ENCODE measurements around the gene ACTL7A. TPM values are rescaled to one million over a fixed set of nuclear protein-coding genes. Genes with fewer than 3 reads are reported as not detected.
"Not testable (repeated sequence)": the region's sequence is repeated elsewhere in the genome, so short reads cannot be mapped to it uniquely, and the experiment has no call there.

ACTL7A gene
- total RNA-seq, 1 experiment from 2014 or later: not detected

DNA sequence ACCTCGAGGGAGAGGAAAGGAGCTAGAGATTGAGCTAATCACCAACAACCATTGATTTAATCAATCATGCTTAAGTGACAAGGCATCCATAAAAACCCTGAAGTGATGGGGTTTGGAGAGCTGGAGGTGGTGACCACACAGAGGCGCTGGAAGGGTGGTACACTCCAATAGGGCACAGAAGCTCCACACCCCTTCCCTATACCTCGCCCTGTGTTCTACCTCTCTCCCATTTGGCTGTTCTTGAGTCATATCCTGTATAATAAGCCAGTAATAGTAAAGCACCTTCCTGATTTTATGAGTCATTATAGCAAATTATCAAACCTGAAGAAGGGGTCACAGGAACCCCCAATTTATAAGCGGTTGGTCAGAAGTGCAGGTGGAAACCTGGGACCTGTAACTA lies 24.5 kb upstream of the ACTL7A start:
- no peak for DNase-seq (ENCODE audit: low read depth in 1 of 2, low spot score in 2 of 2)

DNA sequence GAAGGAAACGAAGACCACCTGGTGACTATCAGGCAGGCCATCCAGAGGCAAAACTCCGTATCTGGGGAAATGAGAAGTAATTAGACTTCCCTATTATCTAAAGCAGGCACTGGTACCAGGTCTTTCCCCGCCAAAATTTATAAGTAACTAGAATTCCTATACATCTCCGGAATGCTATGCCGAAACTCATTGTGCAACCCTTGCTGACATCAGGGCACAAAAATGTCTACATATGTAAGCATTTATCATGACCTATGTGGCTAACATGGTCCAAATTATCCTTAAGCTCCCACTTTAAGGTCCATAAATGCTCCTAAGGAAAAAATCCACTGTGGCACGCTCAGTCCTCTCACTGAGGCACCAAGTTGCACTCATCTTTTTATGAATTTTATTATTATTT lies 24.0 kb upstream of the ACTL7A start:
- Histone ChIP-seq H3K27me3 (replicated peaks) (0 out of 2 replicates have a peak, but pooled peaks cover 3% of the 10 kb centered on the region), H3K4me1 (replicated peaks) (no peaks in the 10 kb centered on the region), H3K9me3 (replicated peaks) (no peaks in the 10 kb centered on the region), H3K27ac (no peak overlapping the region), H3K4me3 (no peak overlapping the region), H3K36me3 (no peaks in the 10 kb centered on the region)
- no peak for DNase-seq (ENCODE audit: low read depth in 1 of 2, low spot score in 2 of 2)

More for the DNA sequence above, 24.5 kb upstream of the ACTL7A start:
- no peaks in the 10 kb centered on the region for H3K4me1 ChIP-seq (replicated peaks)
- H3K9me3 ChIP-seq (replicated peaks): no peaks in the 10 kb centered on the region
- H3K27me3 ChIP-seq (replicated peaks): 0 out of 2 replicates have a peak, but pooled peaks cover 3% of the 10 kb centered on the region
- no peak overlapping the region for H3K27ac ChIP-seq
- H3K4me3 ChIP-seq: no peak overlapping the region
- no peaks in the 10 kb centered on the region for H3K36me3 ChIP-seq

DNA sequence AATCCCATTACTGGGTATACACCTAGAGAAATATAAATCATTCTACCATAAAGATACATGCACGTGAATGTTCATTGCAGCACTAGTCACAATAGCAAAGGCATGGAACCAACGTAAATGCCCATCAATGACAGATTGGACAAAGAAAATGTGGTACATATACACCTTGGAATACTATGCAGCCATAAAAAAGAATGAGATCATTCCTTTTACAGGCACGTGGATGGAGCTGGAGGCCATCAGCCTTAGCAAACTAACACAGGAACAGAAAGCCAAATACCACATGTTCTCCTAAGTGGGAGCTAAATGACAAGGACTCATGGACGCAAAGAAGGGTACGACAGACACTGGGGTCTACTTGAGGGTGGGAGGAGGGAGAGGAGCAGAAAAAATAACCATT lies 22.5 kb upstream of the ACTL7A start:
- not testable (repeated sequence) for H3K4me1 ChIP-seq (replicated peaks); H3K27ac ChIP-seq; H3K4me3 ChIP-seq; DNase-seq (ENCODE audit: low read depth in 1 of 2, low spot score in 2 of 2); H3K36me3 ChIP-seq; H3K9me3 ChIP-seq (replicated peaks); H3K27me3 ChIP-seq (replicated peaks)

DNA sequence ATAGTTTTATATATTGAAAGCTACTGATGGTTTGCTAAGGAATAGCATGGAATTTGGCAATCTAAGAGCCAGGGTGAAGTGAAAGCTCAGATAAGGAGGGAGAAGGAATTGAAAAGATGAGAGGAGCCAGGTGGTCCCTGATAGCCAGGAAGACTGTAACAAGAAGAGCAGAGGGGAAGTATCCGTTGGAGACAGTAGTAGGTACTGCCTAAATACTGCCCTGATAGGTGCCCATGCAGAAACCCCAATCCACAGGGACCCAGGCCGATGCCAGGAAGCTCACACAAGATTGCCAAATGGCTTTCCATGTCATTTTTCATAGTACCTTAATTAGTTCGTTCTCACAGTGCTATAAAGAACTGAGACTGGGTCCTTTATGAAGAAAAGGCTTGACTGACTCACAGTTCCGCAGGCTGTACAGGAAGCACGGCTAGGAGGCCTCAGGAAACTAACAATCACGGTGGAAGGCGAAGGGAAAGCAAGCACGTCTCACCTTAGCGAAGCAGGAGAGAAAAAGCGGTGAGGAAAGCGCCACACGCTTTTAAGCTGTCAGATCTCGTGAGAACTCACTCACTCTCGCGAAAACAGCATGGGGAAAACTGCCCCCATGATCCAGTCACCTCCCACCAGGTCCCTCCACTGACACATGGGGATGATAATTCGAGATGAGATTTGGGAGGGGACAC lies 19.3 kb upstream of the ACTL7A start:
- Histone ChIP-seq H3K9me3 (replicated peaks) (no peaks in the 10 kb centered on the region), H3K4me3 (no peak overlapping the region), H3K27ac (no peak overlapping the region), H3K36me3 (no peaks in the 10 kb centered on the region), H3K4me1 (replicated peaks) (no peaks in the 10 kb centered on the region), H3K27me3 (replicated peaks) (no peaks in the 10 kb centered on the region)
- DNase-seq (ENCODE audit: low read depth in 1 of 2, low spot score in 2 of 2): no peak

DNA sequence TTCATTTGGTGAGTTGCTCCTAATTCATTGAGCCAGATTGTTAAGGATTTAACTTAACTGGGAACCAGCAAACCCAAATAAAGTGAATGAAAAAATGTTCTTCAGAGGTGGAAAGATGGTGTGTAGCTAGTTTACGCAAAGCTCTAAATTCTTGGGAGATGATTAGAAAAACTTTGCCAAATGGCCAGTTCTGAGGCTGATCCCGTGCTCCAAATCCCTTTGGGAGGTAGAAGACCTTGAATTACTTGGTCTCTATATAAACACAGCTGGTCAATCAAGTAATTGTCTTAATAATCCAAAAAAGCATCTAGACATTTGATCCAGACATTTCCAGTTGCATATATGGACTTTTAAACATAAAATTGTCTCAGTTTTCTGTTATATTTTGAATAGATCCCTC lies 17.7 kb upstream of the ACTL7A start:
- Histone ChIP-seq H3K27me3 (replicated peaks) (no peaks in the 10 kb centered on the region), H3K4me3 (no peak overlapping the region), H3K36me3 (no peaks in the 10 kb centered on the region), H3K9me3 (replicated peaks) (no peaks in the 10 kb centered on the region), H3K27ac (no peak overlapping the region), H3K4me1 (replicated peaks) (no peaks in the 10 kb centered on the region)
- DNase-seq (ENCODE audit: low read depth in 1 of 2, low spot score in 2 of 2): no peak

DNA sequence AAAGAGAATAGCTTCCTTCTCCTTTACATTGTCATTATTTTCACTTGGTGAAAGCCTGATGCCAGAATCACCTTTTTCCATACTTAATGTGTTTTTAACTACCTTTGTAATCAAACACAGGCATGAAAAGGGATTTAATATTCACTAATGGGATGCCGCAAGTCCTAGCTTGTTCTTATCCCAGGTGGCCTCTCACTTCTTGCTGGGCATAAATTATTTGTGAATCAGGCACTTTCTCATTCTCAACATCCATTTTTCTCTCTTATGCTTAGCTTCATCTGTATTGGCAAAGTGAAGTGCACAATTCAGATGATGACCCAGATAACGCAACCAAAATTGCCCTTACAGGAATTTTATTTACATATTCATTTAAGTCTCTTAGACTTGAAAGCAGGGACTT lies 17.2 kb upstream of the ACTL7A start:
- no peak for DNase-seq (ENCODE audit: low read depth in 1 of 2, low spot score in 2 of 2)
- no peaks in the 10 kb centered on the region for H3K4me1 ChIP-seq (replicated peaks)
- no peaks in the 10 kb centered on the region for H3K9me3 ChIP-seq (replicated peaks)
- H3K36me3 ChIP-seq: no peaks in the 10 kb centered on the region
- no peak overlapping the region for H3K27ac ChIP-seq
- no peak overlapping the region for H3K4me3 ChIP-seq
- no peaks in the 10 kb centered on the region for H3K27me3 ChIP-seq (replicated peaks)

DNA sequence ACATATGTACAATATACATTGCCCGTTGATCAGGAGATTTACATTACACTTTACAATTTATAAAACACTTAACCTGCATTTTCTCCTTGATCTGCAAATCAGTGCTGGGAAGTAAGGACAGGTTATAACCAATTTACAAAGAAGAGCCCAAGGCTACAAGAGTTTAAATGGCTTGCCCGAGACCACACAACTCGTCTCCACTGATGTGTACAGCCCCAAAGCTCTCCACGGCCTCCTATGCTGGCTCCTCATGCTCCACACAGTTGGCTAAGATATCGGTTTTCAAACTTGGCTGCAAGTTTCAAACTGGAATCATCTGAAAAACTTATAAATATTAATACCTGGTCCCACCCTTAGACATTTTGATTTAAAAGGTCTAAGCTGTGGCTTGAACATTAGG lies 16.6 kb upstream of the ACTL7A start:
- no peaks in the 10 kb centered on the region for H3K27me3 ChIP-seq (replicated peaks)
- no peak overlapping the region for H3K27ac ChIP-seq
- H3K36me3 ChIP-seq: no peaks in the 10 kb centered on the region
- no peak overlapping the region for H3K4me3 ChIP-seq
- no peaks in the 10 kb centered on the region for H3K4me1 ChIP-seq (replicated peaks)
- no peak for DNase-seq (ENCODE audit: low read depth in 1 of 2, low spot score in 2 of 2)
- H3K9me3 ChIP-seq (replicated peaks): no peaks in the 10 kb centered on the region

DNA sequence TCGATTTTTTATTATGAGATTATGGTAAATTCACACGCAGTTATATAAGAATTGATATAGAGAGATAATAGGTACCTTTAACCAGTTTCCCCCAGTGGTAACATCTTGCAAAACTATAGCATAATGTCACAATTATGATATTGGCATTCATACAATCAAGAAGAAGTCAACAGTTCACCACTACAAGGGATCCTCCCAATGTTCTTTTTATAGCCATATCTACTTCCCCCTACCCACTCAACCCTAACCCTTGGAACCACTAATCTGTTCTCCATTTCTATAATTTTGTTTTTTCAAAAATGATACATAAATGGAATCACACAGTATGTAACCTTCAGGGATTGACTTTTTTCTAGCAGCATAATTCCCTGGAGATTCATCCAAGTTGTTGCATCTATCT lies 16.1 kb upstream of the ACTL7A start:
- Histone ChIP-seq H3K36me3 (no peaks in the 10 kb centered on the region), H3K4me1 (replicated peaks) (no peaks in the 10 kb centered on the region), H3K27ac (no peak overlapping the region), H3K27me3 (replicated peaks) (no peaks in the 10 kb centered on the region), H3K9me3 (replicated peaks) (no peaks in the 10 kb centered on the region), H3K4me3 (no peak overlapping the region)
- no peak for DNase-seq (ENCODE audit: low read depth in 1 of 2, low spot score in 2 of 2)

DNA sequence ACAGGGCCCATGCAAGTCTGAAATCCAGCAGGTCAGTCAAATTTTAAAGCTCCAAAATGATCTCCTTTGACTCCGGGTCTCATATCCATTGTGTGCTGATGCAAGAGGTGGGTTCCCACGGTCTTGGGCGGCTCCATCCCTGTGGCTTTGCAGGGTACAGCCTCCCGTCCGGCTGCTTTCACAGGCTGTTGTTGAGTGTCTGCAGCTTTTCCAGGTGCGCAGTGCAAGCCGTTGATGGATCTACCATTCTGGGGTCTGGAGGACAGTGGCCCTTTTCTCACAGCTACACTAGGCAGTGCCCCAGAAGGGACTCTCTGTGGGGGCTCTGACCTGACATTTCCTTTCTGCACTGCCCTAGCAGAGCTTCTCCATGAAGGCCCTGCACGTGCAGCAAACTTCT lies 13.8 kb upstream of the ACTL7A start:
- not testable (repeated sequence) for H3K9me3 ChIP-seq (replicated peaks); H3K27me3 ChIP-seq (replicated peaks); H3K4me3 ChIP-seq; H3K36me3 ChIP-seq; H3K27ac ChIP-seq; DNase-seq (ENCODE audit: low read depth in 1 of 2, low spot score in 2 of 2); H3K4me1 ChIP-seq (replicated peaks)

DNA sequence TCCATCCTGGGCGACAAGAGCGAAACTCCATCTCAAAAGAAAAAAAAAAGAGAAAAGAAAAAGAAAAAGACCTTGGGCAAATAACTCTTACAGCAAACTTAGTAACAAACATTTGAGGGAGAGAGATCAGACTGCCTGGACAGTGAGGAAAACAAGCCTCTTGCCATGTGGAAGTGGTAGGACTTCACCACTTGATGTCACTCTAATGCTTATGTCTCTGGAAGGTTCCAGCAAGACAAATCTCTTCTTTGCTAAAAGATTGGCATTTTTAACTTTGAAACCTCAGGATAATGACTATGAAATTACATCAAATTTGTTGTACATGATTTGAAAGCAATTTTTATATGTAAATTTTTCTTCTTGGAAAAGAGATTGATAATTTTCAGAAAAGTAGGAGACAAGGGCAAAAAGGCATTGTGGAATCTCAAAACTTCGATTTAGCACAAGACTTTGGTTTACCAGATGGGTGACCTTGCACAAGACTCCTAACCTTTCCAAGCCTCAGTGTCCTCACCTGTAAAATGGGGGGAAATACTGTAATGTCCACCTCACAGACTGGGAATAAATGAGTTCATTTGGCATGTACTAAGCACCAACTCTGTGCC lies 11.7 kb upstream of the ACTL7A start:
- H3K4me3 ChIP-seq: no peak overlapping the region
- DNase-seq (ENCODE audit: low read depth in 1 of 2, low spot score in 2 of 2): no peak
- no peaks in the 10 kb centered on the region for H3K27me3 ChIP-seq (replicated peaks)
- no peaks in the 10 kb centered on the region for H3K4me1 ChIP-seq (replicated peaks)
- no peaks in the 10 kb centered on the region for H3K36me3 ChIP-seq
- H3K27ac ChIP-seq: no peak overlapping the region
- H3K9me3 ChIP-seq (replicated peaks): no peaks in the 10 kb centered on the region

DNA sequence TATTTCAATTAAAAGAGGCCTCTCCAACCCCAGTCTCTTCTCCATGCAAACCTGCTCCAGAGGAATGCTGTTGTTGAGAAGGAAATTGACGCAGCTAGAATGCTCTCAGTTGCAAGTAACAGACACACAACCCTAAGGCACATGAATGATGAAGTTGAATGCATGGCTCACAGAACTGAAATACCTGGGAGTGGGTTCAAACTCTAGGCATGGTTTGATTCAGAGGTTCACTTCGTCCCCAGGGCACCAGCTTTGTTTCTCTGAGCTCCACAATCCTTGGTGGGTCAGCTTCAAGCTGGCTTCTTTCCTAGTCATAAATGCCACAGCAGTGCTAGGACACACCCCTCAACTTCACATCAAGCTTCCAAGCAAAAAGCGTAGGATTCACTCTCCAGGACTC lies 10.9 kb upstream of the ACTL7A start:
- H3K27ac ChIP-seq: no peak overlapping the region
- H3K27me3 ChIP-seq (replicated peaks): no peaks in the 10 kb centered on the region
- no peak for DNase-seq (ENCODE audit: low read depth in 1 of 2, low spot score in 2 of 2)
- no peaks in the 10 kb centered on the region for H3K4me1 ChIP-seq (replicated peaks)
- H3K4me3 ChIP-seq: no peak overlapping the region
- no peaks in the 10 kb centered on the region for H3K9me3 ChIP-seq (replicated peaks)
- no peaks in the 10 kb centered on the region for H3K36me3 ChIP-seq

DNA sequence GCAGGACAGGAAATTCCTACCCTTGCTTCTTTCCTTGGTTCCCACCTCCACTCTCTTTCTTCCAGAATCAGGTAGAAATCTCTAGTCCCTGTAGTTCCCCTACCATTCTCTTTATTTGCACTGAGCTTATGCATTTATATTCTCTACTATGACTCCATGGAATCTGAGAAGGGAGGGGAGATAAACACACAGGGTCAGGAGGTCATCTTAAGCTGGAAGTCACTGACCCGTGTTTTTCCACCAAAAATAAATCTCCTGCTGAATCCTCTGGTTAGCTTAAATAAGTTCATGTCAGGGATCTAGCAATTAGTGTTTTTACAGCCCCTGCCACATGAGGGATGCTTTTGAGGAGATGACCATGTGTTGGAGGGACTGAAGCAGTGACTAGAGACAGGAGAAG lies 10.0 kb upstream of the ACTL7A start:
- H3K4me3 ChIP-seq: no peak overlapping the region
- no peaks in the 10 kb centered on the region for H3K27me3 ChIP-seq (replicated peaks)
- no peaks in the 10 kb centered on the region for H3K36me3 ChIP-seq
- H3K9me3 ChIP-seq (replicated peaks): no peaks in the 10 kb centered on the region
- no peak for DNase-seq (ENCODE audit: low read depth in 1 of 2, low spot score in 2 of 2)
- no peaks in the 10 kb centered on the region for H3K4me1 ChIP-seq (replicated peaks)
- no peak overlapping the region for H3K27ac ChIP-seq

DNA sequence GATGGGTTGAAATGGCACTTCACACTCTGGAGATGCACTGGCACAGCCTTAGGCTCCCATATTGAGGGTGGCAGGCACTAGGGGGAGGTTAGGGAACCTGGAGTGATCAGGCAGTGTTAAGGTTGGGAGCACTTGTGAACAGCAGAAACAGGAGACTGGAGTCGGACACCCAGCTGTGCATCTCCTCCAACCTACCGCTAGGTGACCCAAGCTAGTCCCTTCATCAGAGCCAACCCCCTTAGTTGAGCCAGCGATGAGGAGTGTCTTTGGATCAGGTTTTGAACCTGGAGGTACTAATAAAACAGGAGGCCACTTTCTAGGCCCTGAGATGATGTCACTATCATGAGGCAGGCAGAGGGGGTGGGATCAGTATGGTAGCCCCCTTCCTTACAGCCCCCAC lies 8.0 kb upstream of the ACTL7A start:
- no peaks in the 10 kb centered on the region for H3K9me3 ChIP-seq (replicated peaks)
- no peaks in the 10 kb centered on the region for H3K4me1 ChIP-seq (replicated peaks)
- no peak overlapping the region for H3K4me3 ChIP-seq
- no peaks in the 10 kb centered on the region for H3K27me3 ChIP-seq (replicated peaks)
- H3K36me3 ChIP-seq: no peaks in the 10 kb centered on the region
- no peak for DNase-seq (ENCODE audit: low read depth in 1 of 2, low spot score in 2 of 2)
- H3K27ac ChIP-seq: no peak overlapping the region

DNA sequence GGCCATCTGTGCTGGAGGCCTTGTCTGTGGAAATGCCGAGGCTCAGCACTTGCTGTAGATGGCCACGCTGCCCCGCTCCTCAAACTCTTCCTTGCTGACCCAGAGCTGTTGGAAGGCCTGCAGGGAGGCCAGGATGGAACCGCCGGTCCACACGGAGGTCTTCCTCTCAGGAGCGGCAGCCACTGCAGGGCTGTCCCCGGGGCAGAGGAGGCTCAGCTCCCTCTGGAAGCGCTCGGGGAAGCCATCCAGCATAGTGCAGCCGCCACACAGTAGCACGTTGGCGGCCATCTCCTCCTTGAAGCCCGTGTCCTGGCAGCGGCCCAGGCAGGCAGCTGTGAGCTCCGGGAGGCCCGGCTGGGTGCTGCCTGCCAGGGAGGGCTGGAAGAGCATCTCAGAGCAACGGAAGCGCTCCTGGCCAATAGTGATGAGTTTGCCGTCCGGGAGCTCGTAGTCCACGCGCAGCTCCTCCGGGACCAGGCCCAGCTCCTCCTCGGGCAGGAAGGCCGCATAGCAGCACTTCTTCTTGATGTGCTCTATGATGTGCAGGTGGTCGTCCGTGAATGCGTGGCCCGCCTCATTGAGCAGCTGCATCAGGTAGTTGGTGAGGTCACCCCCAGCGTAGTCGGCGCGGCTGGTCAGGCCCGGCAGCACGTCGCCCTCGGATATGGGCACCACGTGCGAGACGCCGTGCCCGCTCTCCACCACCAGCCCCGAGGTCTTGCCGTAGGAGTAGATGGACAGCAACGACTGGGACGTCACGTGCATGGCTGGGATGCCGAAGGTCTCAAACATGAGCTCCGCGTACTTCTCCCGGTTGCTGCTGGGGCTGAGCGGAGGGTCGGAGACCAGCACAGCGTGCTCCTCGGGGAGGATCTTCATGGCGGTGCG lies 7.2 kb upstream of the ACTL7A start:
- no peak overlapping the region for H3K4me3 ChIP-seq
- H3K27ac ChIP-seq: no peak overlapping the region
- no peaks in the 10 kb centered on the region for H3K4me1 ChIP-seq (replicated peaks)
- no peaks in the 10 kb centered on the region for H3K36me3 ChIP-seq
- H3K9me3 ChIP-seq (replicated peaks): no peaks in the 10 kb centered on the region
- H3K27me3 ChIP-seq (replicated peaks): no peaks in the 10 kb centered on the region
- no peak for DNase-seq (ENCODE audit: low read depth in 1 of 2, low spot score in 2 of 2)

All from SJSA1 (cell line).